ENCODE measurements around the gene SAMD4B. TPM values are rescaled to one million over a fixed set of nuclear protein-coding genes. Genes with fewer than 3 reads are reported as not detected.

SAMD4B gene
- total and polyA plus RNA-seq, 10 of the 15 experiments (the other 5 are each of a cell fraction or from before 2014, with no cell fraction given), result 2.4 to 43.3 (median 23.9) TPM

GRCh38 chr19:39369200-39369599 is 27.0 kb downstream of the SAMD4B start (continued):
- TF ChIP-seq CTCF (IDR thresholded peaks at IDR 0.05 in 2 of 3, conservative IDR thresholded peaks at IDR 0.05 in 1 of 3; ENCODE audit: control insufficient read depth in 2 of 3, extremely low read depth in 1 of 3, insufficient read depth in 1 of 3, low read depth in 3 of 3, low read length in 3 of 3), result no peak
- TF ChIP-seq SMARCA5 (IDR thresholded peaks at IDR 0.05), result no peak
- no peak for TF ChIP-seq IRF5 (IDR thresholded peaks at IDR 0.05; ENCODE audit: borderline replicate concordance)
- no peak for TF ChIP-seq IKZF1 (conservative IDR thresholded peaks at IDR 0.05)
- no peak for TF ChIP-seq ZBTB4 (CRISPR knock-in tag; IDR thresholded peaks at IDR 0.05)
- no peak for TF ChIP-seq ZBTB11 (CRISPR knock-in tag; IDR thresholded peaks at IDR 0.05)
